SK-N-SH (cell line): Measurements from ENCODE around the gene TRPM1. TPM values are rescaled to one million over a fixed set of nuclear protein-coding genes. Genes with fewer than 3 reads are reported as not detected.

Experiments used
- CTCF ChIA-PET: fragments of 300-600, 350-600 bp; formaldehyde crosslinking; extraction: SDS; loops from one replicate; lab custom pipeline; 2021; lab: Yijun Ruan, JAX
- POLR2A ChIA-PET: fragments of 350-600 bp; sonication (Branson Sonifier 250); formaldehyde crosslinking; extraction: SDS; loops from one replicate; lab custom pipeline; 2020; ENCODE audit warnings: antibody characterized with exemption, inconsistent platforms; lab: Yijun Ruan, JAX
- DNase-seq: peaks from one replicate; pipeline ENCODE4 v3.0.0; 2012
- H2AFZ ChIP-seq: fragments of 200-600 bp; sonication (generic); 2 replicates; pipeline ENCODE4 v1.8.1; 2016; ENCODE audit warnings: antibody characterized with exemption, mild to moderate bottlenecking, low read depth
- H3F3A ChIP-seq: fragments of 200-600 bp; sonication (generic); replicated peaks from 2 replicates; pipeline ENCODE3; 2016; ENCODE audit warnings: antibody characterized with exemption, mild to moderate bottlenecking; ENCODE audit not compliant: insufficient read depth
- H3K27ac ChIP-seq, 2 experiments: fragments of 200-500 bp in 1 of 2; fragments of 200-600 bp in 1 of 2; sonication (Bioruptor generic) in 1 of 2; sonication (generic), shearing (Covaris generic) in 1 of 2; 2 replicates each; pipeline versions ENCODE4 v1.5.1 to v1.6.1; 2014 to 2016; ENCODE audit warnings: low read depth in 2 of 2, inconsistent platforms in 1 of 2, low read length in 1 of 2, mild to moderate bottlenecking in 1 of 2, mixed read lengths in 1 of 2
- H3K27me3 ChIP-seq: fragments of 200-600 bp; sonication (generic), shearing (Covaris generic); 2 replicates; pipeline ENCODE4 v1.6.1; 2016; ENCODE audit warnings: mixed run types; ENCODE audit not compliant: insufficient read depth
- H3K36me3 ChIP-seq, 2 experiments: fragments of 200-500 bp in 1 of 2; fragments of 200-600 bp in 1 of 2; sonication (Bioruptor generic) in 1 of 2; sonication (generic) in 1 of 2; replicated peaks in 1 of 2; 2 replicates each; pipeline versions ENCODE3 to v1.5.1; 2014 to 2016; ENCODE audit warnings: low read length in 1 of 2, mild to moderate bottlenecking in 1 of 2; ENCODE audit not compliant: insufficient read depth in 2 of 2, control insufficient read depth in 1 of 2
- H3K4me1 ChIP-seq, 2 experiments: fragments of 200-500 bp in 1 of 2; fragments of 200-600 bp in 1 of 2; sonication (Bioruptor generic) in 1 of 2; sonication (generic), shearing (Covaris generic) in 1 of 2; 2 replicates each; pipeline versions ENCODE4 v1.5.1 to v1.6.1; 2014 to 2016; ENCODE audit warnings: low read depth in 1 of 2, low read length in 1 of 2, mixed run types in 1 of 2; ENCODE audit not compliant: insufficient read depth in 2 of 2, control insufficient read depth in 1 of 2
- H3K4me2 ChIP-seq: fragments of 200-600 bp; sonication (generic), shearing (Covaris generic); 2 replicates; pipeline ENCODE4 v1.6.1; 2017; ENCODE audit warnings: mixed run types
- H3K4me3 ChIP-seq, 2 experiments: fragments of 200-500 bp in 1 of 2; fragments of 200-600 bp in 1 of 2; sonication (Bioruptor generic) in 1 of 2; sonication (generic), shearing (Covaris generic) in 1 of 2; 2 replicates each; pipeline versions ENCODE4 v1.5.1 to v1.8.1; 2014 to 2016; ENCODE audit warnings: low read depth in 2 of 2, inconsistent platforms in 1 of 2, low read length in 1 of 2, mild to moderate bottlenecking in 1 of 2, mixed read lengths in 1 of 2, moderate library complexity in 1 of 2
- H3K79me2 ChIP-seq: fragments of 200-600 bp; sonication (generic); 2 replicates; pipeline ENCODE4 v1.8.1; 2017; ENCODE audit warnings: mild to moderate bottlenecking; ENCODE audit not compliant: insufficient read depth
- H3K9ac ChIP-seq: fragments of 200-600 bp; sonication (generic); 2 replicates; pipeline ENCODE4 v1.6.1; 2017; ENCODE audit warnings: mixed run types
- H3K9me2 ChIP-seq: fragments of 200-600 bp; sonication (generic); 2 replicates; pipeline ENCODE4 v1.6.1; 2017; ENCODE audit warnings: mixed run types
- H3K9me3 ChIP-seq: fragments of 200-600 bp; sonication (generic); 2 replicates; pipeline ENCODE4 v1.6.1; 2017; ENCODE audit warnings: mixed run types, mild to moderate bottlenecking, moderate library complexity
- H4K20me1 ChIP-seq: fragments of 200-600 bp; sonication (generic); 2 replicates; pipeline ENCODE4 v1.6.1; 2017; ENCODE audit warnings: mild to moderate bottlenecking, mixed run types; ENCODE audit not compliant: insufficient read depth
- ELF1 ChIP-seq: IDR thresholded peaks from 2 replicates; pipeline ENCODE4 v1.4.0; 2012
- EZH2phosphoT487 ChIP-seq: fragments of 200-600 bp; sonication (generic); IDR thresholded peaks from 2 replicates; pipeline ENCODE4 v1.6.1; 2017; ENCODE audit warnings: low read depth, mixed run types, mild to moderate bottlenecking, antibody characterized with exemption, moderate library complexity, borderline replicate concordance
- FOXM1 ChIP-seq: IDR thresholded peaks from 2 replicates; pipeline ENCODE4 v1.4.0; 2012; ENCODE audit warnings: low read depth, mild to moderate bottlenecking
- GABPA ChIP-seq: IDR thresholded peaks from 2 replicates; pipeline ENCODE4 v1.4.0; 2012; ENCODE audit warnings: low read depth, mild to moderate bottlenecking
- JUND ChIP-seq: IDR thresholded peaks from 2 replicates; pipeline ENCODE4 v1.4.0; 2012
- MEF2A ChIP-seq: IDR thresholded peaks from 2 replicates; pipeline ENCODE4 v1.4.0; 2012; ENCODE audit warnings: low read depth, borderline replicate concordance
- NRF1 ChIP-seq: IDR thresholded peaks from 2 replicates; pipeline ENCODE4 v1.6.1; 2012; ENCODE audit warnings: low read depth, mild to moderate bottlenecking, low read length
- PBX3 ChIP-seq: IDR thresholded peaks from 2 replicates; pipeline ENCODE4; 2012
- RAD21 ChIP-seq: IDR thresholded peaks from 2 replicates; pipeline ENCODE4 v1.6.1; 2012; ENCODE audit warnings: mild to moderate bottlenecking, low read length
- RCOR1 ChIP-seq: fragments of 150-350 bp; IDR thresholded peaks from 2 replicates; pipeline ENCODE4 v1.6.1; 2017; ENCODE audit warnings: antibody characterized with exemption, low read length
- RXRA ChIP-seq: IDR thresholded peaks from 2 replicates; pipeline ENCODE4 v1.4.0; 2012; ENCODE audit warnings: low read depth, mild to moderate bottlenecking, borderline replicate concordance
- USF2 ChIP-seq: fragments of 150-350 bp; IDR thresholded peaks from 2 replicates; pipeline ENCODE4 v1.6.1; 2017; ENCODE audit warnings: antibody characterized with exemption, low read length, low read depth, borderline replicate concordance
- ZBTB33 ChIP-seq: IDR thresholded peaks from 2 replicates; pipeline ENCODE4 v1.4.0; 2012; ENCODE audit warnings: low read depth, borderline replicate concordance
- WGBS: methylation state at CpG from one replicate; pipeline ENCODE4 v1.1.6; 2017; ENCODE audit warnings: low lambda C conversion rate; 5-methylcytosine and 5-hydroxymethylcytosine counted together
- polyA plus RNA-seq, 3 experiments: library from polyadenylated mRNA; depleted of rRNA; stranded (reverse); fragments of >200 nt; gene quantifications; 2 replicates each; pipeline ENCODE4 v1.2.3, GENCODE V29; 2012
- TF ChIP-seq, protein P1 (sequence below): IDR thresholded peaks from 2 replicates; pipeline ENCODE4 v1.4.0; 2012; ENCODE audit warnings: low read depth
- TF ChIP-seq, protein P2 (sequence below): IDR thresholded peaks from 2 replicates; pipeline ENCODE4 v1.4.0; 2012; ENCODE audit warnings: low read depth, borderline replicate concordance

Gene TRPM1
- polyA plus RNA-seq, 1 of the 3 experiments (the other 2 are of a cell fraction): not detected

- CTCF ChIA-PET: interaction anchor here (1.0 to 2.4 kb wide), 6 partner anchors 14 to 331 kb away, joined by 3 to 9 read pairs (median 3); no protein-coding TSS in a partner anchor
Measured at GRCh38 chr15:31131853-31132375, 30.4 kb upstream of the TRPM1 start.

More at GRCh38 chr15:31131853-31132375, 30.4 kb upstream of the TRPM1 start:
- Histone ChIP-seq H3K27me3 (no peaks in the 10 kb centered on the region), H4K20me1 (no peaks in the 10 kb centered on the region), H3K4me3 (no peak overlapping the region), H3K79me2 (no peaks in the 10 kb centered on the region), H2AFZ (no peak overlapping the region), H3K9ac (no peak overlapping the region), H3K36me3 (no peaks in the 10 kb centered on the region), H3K4me2 (no peak overlapping the region), H3K9me3 (no peaks in the 10 kb centered on the region), H3F3A (no peaks in the 10 kb centered on the region), H3K4me1 (peaks cover 0 to 13% of the 10 kb centered on the region in 2 experiments; a peak in 1 of 4 replicates), H3K27ac (no peak overlapping the region), H3K9me2 (no peaks in the 10 kb centered on the region)
- no peak for DNase-seq
- POLR2A ChIA-PET: no interaction called here
- TF ChIP-seq EZH2phosphoT487 (no peak), USF2 (no peak), NRF1 (no peak), RAD21 (no peak), PBX3 (no peak), RXRA (no peak), ZBTB33 (no peak), MEF2A (no peak), JUND (no peak), GABPA (no peak), RCOR1 (no peak), FOXM1 (no peak), ELF1 (no peak)
- TF ChIP-seq, protein P1, sequence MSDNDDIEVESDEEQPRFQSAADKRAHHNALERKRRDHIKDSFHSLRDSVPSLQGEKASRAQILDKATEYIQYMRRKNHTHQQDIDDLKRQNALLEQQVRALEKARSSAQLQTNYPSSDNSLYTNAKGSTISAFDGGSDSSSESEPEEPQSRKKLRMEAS: no peak
- TF ChIP-seq, protein P2, sequence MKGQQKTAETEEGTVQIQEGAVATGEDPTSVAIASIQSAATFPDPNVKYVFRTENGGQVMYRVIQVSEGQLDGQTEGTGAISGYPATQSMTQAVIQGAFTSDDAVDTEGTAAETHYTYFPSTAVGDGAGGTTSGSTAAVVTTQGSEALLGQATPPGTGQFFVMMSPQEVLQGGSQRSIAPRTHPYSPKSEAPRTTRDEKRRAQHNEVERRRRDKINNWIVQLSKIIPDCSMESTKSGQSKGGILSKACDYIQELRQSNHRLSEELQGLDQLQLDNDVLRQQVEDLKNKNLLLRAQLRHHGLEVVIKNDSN: no peak
- 63% methylated on average over 12 of the region's 12 CpGs for WGBS
